Stimulated activated CD4-positive, alpha-beta T cell treated with anti-CD3 and anti-CD28 coated beads, Interleukin-15, amount 100 ng/mL, for 24 hours (primary cell): ENCODE data around the gene FOXM1.

Experiments
- DNase-seq: peaks from one replicate; pipeline ENCODE4 v3.0.0-alpha.2; 2020

The FOXM1 gene

DNA sequence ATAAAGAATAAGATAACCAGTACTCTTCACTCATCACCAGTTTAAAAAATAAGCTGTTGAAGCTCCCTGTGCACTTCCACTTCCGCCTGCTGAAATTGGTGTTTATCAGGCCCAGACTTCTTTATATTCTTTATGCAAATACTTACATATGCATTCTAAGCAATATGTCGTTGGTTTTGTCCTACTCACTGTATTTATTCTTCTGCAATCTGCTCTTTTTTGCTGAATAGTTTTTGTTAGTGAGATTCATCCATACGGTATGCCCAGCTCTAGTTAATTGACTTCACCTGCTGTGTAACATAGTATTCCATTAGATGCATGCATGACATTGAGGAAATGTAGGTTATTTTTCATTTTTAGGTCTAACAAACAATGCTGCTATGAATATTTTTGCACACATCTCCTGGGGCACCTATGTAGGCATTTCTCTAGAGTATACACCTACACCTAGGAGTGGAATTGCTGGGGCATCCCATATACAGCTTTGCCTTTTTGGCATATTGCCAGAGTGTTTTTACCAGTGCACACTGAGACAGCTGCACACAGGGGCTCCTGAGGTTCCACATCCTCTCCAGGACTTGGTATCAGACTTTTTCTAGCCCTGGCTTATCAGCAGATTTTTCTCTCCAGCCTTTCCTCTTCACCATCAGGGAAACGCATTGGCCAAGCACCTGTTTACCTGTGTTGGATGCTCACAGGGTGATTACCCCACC, 41.1 kb downstream of the FOXM1 start:
- DNase-seq = no peak

DNA sequence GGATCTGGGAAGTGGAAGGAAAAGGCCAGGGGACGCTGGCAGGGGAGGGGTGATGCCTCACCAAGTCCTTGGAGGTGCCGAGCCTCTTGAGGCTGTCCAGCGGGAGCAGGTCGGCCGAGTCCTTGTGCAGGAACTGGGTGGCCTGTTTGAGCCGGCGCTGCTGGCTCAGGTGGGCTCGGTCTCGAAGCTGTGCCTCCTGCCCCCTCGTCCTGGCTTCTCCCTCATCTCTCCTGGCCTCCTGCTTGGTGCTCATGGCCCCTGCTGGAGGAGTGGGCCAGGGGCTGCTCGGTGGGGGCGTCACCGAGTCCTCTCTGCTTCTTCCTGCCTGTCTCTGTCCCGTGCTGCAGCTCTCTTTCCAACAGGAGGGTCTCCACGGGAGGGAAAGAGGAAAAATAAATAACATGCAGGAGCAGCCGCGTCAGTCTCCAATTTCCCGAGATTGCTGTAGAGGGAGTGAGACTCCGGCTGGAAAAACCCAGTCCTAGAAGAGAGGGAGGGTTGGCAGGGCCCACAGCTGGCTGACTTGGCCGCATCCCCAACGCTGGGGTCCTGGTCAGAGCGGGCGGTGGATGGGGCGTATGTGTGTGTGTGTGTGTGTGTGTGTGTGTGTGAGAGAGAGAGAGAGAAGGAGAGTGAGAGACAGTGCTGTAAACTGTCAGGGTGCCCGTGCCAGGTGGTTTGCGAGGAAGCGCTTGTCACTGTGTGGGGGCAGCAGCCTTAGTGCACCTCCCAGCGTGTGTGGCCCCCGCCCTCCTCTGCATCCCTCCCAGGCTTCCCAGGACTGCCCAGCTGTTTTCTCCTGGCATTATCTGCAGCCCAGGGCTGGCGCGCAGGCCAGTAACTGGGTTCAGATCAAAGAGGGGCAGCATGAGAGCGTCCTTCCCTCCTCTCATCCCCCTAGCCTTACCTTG, 42.1 kb downstream of the FOXM1 start, which contains the start of gene NRIP2:
NRIP2 (minus strand) TSS at position 455 of the 911 bp plus-strand sequence; CDS start at position 403, 52 bp downstream.
- no peak for DNase-seq

DNA sequence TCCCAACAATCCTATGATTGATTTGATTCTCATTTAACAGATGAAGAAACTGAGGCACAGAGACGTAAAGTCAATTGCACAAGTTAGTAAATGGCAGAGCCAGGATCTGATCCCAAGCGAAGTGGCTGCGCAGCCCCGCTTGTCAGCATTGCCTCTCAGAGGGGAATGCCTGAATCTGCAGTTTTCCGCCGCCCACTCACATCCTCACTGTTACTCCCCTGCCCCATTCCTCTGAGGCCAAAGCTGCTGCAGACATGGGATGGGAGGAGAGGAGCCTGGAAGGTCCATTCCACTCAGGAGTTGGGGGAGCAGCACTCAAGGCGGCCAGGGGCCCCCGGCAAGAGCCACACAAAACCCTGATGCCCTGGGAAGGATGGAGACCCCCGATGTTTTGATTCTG, 43.2 kb downstream of the FOXM1 start:
- DNase-seq = no peak

DNA sequence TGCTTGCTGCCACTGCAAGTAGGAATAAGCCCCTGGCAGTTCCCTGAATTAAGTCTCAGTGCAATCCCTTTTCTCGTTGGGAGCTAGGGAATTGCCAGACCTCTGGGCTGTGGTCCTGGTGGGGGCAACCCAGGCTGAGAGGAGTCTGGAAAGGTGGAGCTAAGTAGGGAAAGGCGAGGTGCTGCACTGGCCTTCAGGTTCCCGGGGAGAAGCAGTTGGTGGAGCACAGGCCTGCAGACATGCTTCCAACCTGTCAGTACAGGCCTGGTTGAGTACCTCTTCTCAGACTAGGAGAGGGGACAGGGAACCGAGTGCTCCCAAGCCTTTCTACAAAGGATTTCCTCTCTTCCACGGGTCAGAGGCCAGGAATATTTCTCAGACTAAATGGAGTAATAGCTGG, 43.6 kb downstream of the FOXM1 start:
- no peak for DNase-seq

DNA sequence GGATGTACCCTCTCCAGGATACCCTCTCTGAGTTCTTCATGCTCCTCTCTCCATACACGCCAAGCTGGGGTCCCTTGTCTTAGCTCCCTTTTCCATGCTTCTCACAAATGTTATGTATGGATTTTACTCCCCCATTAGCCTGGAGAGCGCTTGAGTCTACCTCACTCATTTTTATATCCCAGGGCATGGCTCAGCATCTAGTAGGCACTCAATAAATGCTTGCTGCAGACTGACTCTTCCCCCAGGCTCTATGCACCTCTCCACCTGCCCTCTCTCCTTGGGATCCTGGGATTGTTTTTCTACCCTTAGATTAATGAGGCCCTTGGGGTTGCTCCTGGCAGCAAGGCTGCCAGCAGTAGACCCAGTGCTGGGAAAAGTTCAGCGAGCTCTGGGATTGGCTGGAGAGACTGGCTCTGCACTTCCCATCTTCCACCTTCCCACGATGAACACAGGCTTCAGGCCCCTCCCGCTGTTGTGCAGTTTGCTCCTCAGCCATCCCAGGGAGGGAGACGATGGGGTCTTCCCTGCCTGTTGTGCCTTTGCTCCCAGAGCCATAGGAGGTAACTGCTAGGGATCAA, 44.3 kb downstream of the FOXM1 start:
- DNase-seq = no peak

DNA sequence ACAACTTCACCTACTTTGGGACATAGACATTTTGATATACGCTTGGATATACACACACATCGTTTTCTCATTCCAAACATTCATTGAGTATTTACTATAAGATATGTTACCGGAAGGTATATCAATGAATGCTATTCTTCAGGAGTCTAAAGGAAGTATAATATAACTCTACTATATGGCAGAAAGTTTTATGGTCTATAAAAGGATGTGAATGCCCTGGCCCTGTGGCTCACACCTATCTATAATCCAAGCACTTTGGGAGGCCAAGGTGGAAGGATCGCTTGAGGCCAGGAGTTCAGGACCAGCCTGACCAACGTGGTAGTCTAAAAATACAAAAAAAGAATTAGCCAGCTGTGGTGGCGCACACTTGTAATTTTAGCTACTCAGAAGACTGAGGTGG, 47.7 kb downstream of the FOXM1 start:
- DNase-seq = no peak

DNA sequence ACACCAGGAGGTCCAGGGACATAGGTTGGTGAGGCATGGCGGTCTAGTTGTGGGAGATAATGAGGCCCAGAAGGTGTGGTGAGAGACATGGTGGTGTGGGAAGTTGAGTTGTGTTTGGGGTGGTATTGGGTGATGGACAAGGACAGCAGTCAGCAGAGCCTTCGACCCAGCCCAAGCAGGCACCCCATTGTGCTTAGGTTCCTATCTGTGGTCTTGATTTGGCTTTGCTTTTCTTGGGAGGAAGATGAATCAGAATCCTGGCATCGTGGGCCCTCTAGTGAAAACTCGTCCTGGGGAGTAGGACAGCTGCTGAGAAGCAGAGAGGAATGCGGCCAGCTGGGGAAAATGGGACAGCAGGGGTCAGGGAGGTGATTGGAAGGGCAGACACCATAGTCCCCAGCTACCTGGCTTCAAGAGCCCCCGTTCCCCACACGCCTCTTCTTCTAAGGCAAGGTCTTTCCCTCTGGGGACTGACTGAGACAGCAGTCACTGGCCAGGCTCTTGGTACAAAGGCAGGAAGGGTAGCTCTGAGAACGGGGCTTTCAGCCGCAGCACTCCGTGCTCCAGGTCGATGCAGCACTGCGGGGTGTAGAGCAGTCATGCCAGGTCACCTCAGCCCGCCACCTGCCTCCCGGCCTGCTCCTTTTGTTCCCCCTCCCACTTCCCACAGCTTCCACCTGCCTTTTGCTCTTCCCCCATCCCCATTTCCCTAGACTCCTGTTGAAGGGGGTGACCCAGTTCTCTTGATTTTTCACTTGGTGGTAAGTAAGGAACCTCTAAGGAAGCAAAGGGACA, 50.1 kb downstream of the FOXM1 start:
- no peak for DNase-seq

DNA sequence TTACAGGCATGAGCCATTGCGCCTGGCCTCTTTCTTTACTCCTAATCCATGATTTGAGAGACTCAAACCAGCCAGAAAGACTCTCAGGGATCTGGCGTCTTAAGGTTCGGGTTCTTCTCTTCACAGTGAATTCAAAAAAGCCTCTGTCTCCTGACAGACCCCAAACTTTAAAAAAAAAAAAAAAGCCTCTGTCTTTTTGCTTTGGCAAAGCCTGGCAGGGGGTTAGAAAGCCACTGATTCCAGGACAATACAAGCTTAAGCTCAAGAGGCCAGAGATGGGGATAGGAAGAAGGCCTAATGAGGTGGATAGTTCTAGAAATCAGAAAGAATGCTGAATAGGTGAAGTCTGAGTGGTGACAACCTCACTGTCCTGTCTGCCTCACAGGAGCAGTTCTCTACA, 50.9 kb downstream of the FOXM1 start:
- DNase-seq = no peak

DNA sequence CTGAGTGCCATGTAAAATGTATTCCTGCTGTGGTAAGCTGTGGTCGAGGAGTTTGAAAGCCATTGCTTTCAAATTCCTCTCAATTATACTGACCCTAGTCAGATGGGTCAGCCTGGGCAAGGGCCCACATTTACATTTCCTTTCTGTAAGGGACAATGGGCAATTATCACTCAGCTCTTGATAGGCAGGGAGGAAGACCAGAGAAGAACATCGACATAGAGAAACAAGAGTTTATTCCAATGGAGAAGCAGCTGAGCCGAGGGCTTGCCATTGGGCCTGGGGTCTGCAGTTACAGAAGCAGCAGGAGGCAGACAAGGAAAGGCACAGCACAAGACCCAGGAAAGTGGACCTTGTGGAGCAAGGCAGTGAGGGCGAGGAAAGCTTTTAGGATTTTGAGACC, 51.8 kb downstream of the FOXM1 start:
- DNase-seq = no peak

DNA sequence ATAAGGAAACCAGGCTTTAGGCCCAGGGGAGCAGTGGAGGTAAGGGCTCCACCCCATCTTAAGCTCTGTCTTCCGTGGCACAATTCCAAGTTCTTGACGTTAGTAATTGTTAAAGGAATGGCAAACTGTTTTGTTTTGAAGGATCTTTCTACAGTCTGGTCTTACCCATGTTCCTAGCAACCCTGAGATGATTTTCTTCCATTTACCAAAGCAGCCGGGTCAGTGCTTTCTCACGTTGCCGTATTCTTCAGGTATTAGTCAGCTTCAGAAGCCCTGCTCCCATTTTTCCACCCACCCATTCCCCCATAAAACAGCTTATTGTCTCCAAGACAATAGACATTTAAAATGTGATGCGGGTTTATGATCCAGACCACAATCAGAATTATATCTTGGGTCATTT, 52.4 kb downstream of the FOXM1 start:
- no peak for DNase-seq

DNA sequence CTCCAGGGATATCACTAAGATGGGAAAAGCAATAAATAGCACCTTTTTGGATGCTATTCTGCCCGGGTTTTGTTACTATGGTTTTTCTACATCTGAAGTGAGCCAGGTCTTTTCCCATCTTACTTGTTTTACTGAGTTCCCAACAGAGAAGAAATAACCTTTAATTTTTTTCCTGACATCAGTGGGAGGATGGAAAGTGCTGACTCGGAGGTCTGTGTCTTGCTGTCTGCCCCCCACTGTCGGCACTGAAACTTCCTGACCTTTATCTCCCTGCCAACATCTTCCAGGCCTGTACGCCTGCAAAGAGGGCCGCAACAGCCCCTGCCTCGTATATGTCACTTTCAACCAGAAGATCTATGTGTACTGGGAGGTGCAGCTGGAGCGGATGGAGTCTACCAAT, 53.5 kb downstream of the FOXM1 start:
- no peak for DNase-seq

DNA sequence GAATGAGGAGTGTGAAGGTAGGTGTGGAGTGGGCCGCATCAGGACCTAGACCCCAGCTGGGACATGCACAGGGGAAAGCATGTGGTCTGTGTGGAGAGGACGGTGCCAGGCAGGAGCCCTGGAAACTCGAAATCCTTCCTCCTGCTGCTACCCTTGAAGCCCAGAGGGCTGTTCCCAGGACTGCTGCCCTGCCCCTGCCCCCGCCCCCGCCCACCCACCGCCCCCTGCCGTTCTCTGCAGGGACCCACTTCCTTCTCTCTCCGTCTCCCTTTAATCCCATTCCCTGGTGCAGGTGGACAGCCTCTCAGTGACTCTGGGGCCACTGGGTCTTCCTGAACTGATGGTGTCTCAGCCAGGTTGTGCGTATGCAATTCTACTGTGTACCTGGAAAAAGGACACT, 56.5 kb downstream of the FOXM1 start:
- no peak for DNase-seq

DNA sequence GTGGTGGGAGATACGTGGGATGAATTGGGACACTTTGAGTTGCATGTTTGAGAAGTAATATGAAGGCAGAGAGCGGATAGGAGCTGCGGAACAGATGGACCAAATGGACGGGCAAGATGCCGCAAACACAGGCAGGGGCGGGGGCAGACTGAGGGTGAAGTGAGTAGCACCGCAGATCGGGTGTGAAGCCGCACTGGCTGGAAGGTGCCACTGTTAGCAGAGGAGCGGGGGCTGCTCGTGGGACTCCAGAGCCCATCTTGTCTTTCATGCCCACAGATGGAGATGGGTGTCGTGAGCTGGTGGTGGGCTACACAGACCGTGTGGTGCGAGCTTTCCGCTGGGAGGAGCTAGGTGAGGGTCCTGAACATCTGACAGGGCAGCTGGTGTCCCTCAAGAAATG, 57.2 kb downstream of the FOXM1 start:
- DNase-seq = no peak

DNA sequence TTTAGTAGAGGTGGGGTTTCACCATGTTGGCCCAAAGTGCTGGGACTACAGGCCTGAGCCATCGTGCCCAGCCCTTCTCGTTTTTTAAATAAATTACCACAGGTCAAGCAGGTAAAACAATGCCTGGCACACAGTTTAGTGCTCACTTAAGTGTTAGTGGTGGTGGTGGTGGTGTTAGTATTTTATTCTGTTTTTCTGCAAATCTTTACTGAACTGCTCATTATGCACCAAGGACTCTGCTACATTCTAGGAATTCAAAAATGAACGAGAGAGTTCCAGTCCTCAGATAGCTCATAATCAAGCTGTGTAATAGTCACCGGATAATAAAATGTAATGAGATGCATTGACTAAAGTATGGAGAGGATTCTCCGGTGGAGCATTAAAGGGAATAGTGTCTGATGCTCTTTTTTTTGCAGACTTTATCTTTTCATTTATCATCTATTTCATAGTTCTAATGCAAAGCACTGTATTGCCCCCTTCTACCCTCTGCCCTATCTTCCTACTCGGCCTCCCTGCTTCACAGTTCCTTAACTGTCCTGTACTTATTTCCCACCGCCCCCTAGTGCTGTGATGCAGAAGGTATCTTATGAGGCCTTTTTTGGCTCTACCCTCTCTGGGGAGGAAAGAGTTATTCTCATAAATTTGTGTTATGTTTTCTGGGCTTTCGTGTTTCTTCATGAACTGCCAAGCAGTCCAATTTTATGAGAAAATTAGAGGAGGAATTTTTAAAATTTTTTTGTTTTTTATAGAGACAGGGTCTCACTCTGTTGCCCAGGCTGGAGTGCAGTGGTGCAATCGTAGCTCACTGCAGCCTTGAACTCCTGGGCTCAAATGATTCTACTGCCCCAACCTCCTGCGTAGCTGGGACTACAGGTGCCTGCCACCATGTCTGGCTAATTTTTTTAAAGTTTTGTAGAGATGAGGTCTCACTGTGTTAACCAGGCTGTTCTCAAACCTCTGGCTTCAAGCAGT, 63.5 kb downstream of the FOXM1 start:
- DNase-seq = peak; percentile 69

DNA sequence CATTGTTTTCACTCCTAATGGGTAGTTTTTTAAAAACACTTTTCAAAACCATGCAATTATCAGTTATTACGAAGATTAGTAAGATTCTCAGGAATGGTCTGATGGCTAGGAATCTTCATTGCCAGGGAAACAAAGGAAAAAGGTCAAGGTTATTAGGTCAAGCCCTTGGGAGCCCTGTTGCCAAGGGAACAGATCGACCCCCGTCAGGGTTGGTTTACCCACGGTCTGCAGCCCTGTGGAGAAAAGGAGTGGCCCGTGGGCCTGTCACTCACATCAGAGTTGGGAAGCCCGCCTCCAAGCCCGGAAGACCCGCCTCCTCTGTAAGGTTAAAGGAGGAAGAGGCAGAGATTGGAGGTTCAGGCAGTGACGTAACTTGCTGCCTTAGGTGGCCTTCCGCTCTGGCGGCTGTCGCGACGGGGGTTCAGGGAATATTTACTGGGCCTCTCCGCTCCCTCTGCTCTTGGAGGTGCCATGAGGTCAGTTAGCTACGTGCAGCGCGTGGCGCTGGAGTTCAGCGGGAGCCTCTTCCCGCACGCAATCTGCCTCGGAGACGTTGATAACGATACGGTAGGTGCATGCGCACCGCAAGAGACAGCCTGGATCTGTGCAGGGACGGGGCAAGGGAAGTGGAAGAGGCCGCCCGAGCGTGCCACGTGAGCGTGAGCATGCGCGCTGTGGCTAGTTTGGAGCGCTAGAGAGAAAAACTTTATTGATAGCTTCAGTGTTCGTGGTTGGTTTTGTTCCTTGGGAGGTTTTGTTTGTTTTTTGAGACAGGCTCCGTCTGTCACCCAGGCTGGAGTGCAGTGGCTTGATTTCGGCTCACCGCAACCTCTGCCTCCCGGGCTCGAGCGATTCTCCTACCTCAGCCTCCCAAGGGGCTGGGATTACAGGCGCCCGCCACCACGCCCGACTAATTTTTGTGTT, 64.4 kb downstream of the FOXM1 start, which contains the start of gene ITFG2:
ITFG2 (plus strand) TSS at position 379 of the 924 bp plus-strand sequence; CDS start at position 472, 93 bp downstream.
- DNase-seq = peak; percentile 98

DNA sequence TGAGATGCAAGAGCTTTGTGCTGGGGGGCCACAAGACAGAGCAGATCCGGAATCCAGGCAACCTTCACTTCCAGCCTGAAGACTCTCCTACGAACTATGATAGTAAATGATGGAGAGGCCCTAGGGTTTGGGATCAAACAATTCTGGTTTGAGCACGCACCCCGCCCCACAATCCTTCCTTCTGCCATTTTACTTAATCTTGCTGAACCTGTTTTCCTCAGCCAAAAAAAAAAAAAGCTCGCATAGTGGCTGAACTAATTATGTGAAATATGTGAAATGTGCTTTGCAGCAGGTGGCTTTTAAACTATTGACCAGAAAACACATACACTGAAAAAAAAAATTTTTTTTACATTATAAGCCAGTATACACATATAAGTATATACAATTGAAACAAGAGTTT, 65.2 kb downstream of the FOXM1 start:
- DNase-seq = no peak
